GM19438 (cell line): ENCODE measurements around the gene RPS6KA2.
"Not testable (repeated sequence)": the region's sequence is repeated elsewhere in the genome, so short reads cannot be mapped to it uniquely, and the experiment has no call there.

Source experiments
- ATAC-seq: cut with Tn5 transposase; IDR thresholded peaks from one replicate; pipeline ENCODE4 v1.9.1; 2021; ENCODE audit warnings: low read depth; ENCODE audit not compliant: unreplicated experiment

RPS6KA2 gene

DNA sequence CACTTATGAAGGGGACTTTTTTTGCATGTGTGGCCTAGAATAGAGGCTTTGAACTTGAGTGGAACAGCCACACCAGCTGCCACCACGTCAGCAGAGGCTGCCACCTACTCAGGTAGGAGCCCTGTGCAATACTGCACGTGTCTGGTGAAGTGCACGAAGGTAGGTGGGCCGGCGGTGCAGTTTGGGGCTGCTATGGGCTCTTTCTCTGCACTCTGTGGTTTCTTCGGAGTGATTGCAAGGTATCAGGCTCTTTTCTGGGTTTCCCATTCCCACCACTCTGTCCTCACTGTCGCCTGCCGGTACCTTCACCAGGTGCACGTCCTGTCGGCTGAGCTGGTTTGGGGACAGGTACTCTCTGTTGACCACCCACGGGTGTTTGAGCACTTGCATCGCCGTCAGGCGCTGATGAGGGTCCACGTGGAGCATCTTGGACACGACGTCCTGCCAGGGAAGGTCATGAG, 213.5 kb downstream of the RPS6KA2 start:
- no peak for ATAC-seq

- no peak for ATAC-seq
Measured at GRCh38 chr6:166412911-166413384, 214.1 kb downstream of the RPS6KA2 start.

GRCh38 chr6:166412156-166412910, 214.7 kb downstream of the RPS6KA2 start:
- no peak for ATAC-seq

DNA sequence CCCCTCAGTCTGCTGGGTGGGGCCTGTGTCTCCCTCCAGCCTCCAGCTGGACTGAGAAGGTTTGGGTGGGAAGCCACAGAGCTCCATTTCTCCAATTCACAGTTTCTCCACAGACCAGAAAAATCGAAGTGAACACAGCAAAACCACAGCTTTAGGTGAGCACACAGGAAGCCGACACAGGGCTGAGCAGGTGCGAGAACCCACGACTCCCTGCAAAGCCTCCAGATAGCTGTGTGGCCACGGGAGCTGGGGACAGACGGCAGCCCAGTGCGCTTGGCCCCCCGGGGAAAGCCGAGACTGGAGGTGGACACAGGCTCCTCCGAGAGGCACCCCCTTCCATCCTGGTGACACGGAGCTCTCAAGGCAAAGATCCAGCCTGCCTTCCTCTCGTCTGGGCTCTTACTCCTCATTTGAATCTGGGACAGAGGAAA, 215.3 kb downstream of the RPS6KA2 start:
- no peak for ATAC-seq

- no peak for ATAC-seq
Measured at GRCh38 chr6:166411271-166411670, 215.8 kb downstream of the RPS6KA2 start.

DNA sequence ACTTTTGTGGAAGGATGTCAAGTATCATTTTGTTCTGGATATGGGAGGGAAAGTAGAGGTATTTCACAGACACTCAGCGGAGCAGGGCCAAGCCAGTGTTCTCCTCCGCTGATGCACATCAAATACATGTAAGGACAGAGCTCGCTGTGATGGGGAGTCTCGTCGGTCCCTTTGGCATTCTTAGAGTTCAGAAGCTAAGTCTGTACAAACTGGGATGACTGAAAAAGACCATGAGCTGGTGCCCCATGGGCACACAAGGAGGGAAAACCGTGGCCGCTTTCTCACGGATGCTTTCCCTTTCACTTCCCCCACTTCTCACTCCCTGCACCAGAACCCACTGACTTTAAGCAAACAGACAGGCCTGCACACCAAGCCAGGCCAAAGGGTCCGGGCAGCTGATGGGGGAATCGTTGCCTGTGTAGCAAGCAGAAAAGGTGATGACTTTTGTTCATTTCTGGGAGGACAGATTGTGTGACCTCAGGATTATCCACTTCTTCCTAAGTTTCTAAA, 216.6 kb downstream of the RPS6KA2 start:
- ATAC-seq = no peak

- no peak for ATAC-seq
Measured at GRCh38 chr6:166408936-166409755, 217.9 kb downstream of the RPS6KA2 start.

DNA sequence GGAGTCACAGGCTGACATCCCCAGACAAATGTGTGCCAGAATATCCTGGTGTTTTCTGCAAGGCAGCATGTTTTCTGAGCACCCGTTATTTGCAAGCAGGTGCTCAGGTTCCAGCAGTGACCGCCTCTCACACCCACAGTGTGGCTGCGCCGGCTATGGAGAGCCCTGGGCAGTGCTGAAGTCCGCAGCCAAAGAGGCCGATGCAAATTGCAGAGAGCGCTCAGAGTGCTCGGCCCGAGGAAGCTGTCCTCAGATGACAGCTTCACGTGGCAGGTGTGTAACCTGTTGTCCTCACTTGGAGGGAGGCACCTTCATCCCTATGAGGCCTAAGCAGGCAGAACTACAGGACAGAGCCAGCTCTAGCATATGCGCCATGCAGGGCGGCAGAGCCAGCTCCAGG, 220.9 kb downstream of the RPS6KA2 start:
- ATAC-seq = no peak

GRCh38 chr6:166405386-166405785, 221.7 kb downstream of the RPS6KA2 start:
- no peak for ATAC-seq

GRCh38 chr6:166402582-166403277, 224.3 kb downstream of the RPS6KA2 start:
- ATAC-seq = no peak

DNA sequence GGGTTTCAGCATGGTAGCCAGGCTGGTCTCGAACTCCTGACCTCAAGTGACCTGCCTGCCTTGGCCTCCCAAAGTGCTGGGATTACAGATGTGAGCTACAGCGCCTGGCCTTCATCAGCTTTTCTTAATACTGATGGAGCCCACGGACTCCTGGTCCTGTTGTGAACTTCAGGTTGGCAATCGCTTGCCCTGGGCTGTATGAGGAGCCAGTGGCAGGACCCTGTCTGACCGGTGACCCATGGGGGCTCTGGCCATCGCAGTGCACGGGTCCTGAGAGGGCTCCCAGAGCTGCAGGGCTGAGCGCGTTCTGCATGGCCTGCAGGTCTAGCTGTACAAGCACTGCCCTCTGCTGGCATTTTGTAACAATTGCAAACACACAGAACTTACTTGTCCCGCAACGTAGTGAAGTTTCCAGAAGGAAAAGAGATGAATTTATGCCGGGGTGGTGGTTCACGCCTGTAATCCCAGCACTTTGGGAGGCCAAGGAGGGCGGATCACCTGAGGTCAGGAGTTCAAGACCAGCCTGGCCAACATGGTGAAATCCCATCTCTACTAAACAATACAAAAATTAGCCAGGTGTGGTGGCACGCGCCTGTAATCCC, 226.3 kb downstream of the RPS6KA2 start:
- ATAC-seq = not testable (repeated sequence)

- no peak for ATAC-seq
Measured at GRCh38 chr6:166400181-166400580, 226.9 kb downstream of the RPS6KA2 start.

DNA sequence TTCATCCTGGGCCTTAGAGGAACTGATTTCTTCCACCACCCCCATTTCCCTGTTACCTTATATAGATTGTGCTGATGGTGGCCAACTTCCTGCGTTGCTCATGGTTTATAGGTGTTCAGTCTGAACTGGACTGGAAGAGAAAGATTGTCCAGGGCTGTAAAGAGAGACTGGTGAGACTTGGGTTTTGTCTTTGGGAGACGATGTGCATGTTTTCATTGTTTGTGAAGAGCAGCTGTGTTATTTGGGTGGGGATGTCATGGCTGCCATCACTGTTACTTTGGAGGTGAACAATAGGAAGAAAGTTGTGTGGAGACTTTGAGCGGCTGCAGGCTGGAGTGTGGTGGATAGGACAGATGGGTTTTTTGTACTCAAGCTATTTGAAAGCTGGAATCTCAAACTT, 228.7 kb downstream of the RPS6KA2 start:
- no peak for ATAC-seq

DNA sequence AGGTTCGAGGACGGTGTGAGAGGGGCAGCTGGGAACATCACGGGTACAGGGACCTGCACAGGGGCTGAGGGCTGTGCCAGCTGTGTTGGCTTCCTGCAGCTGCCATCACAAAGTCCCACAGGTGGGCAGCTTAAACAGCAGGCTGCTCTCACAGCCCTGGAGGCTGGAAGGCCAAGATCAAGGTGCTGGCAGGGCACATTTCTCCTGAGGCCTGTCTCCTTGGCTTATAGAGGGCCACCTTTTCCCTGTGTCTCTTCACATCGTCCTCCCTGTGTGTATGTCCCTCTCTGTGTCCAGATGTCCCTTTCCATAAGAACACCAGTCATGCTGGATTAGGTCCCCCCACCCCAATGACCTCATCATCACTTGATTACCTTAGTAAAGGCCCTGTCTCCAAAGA, 229.2 kb downstream of the RPS6KA2 start:
- no peak for ATAC-seq

GRCh38 chr6:166395778-166396177, 231.3 kb downstream of the RPS6KA2 start:
- ATAC-seq = no peak

DNA sequence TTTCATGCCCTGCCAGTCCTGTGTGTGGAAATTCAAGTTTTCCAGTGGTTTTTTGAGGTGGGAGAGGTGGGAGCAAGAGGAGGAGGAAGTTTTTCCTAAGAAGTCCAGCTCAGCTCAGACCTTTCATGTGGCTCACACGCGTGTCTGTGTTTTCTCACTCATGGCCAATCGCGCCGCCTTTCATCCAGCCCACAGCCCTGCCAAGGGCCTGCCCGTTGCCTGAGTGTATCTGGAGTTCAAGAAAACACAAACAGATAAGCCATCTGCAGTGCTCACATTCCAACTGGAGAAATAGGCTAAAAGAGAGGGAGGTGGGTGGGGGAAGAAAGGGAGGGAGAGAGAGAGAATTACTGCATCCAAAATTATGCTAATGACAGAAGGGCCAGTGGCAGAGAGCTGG, 231.7 kb downstream of the RPS6KA2 start:
- ATAC-seq = no peak

GRCh38 chr6:166394036-166394892, 232.8 kb downstream of the RPS6KA2 start:
- ATAC-seq = no peak

DNA sequence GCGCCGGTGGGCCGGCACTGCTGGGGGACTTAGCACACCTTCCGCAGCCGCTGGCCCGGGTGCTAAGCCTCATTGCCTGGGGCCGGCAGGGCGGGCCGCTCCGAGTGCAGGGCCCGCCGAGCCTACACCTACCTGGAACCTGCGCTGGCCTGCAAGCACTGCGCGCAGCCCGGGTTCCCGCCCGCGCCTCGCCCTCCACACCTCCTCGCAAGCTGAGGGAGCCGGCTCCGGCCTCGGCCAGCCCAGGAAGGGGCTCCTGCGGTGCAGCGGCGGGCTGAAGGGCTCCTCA, 233.6 kb downstream of the RPS6KA2 start:
- ATAC-seq = no peak

- ATAC-seq = not testable (repeated sequence)
Measured at GRCh38 chr6:166392755-166393534, 234.1 kb downstream of the RPS6KA2 start.
